Right atrium auricular region (tissue), 2 donors: ENCODE data around the gene REEP1. TPM values are rescaled to one million over a fixed set of nuclear protein-coding genes. Genes with fewer than 3 reads are reported as not detected.

Experiments
- DNase-seq: peaks from one replicate; pipeline ENCODE4 v3.0.0-alpha.2; 2019; ENCODE audit warnings: low spot score
- H3K27ac ChIP-seq, 2 donors: fragments of 200-600 bp; sonication (generic); 1 replicate in 1 of 2; 2 replicates in 1 of 2; pipeline ENCODE4 v1.5.1; 2016 to 2019
- H3K27me3 ChIP-seq, 2 donors: fragments of 200-600 bp; sonication (generic); one replicate each; pipeline versions ENCODE4 v1.5.1 to v1.6.0; 2017 to 2019
- H3K36me3 ChIP-seq: fragments of 200-600 bp; sonication (generic); one replicate; pipeline ENCODE4 v1.5.1; 2016
- H3K4me1 ChIP-seq, 2 donors: fragments of 200-600 bp; sonication (generic); one replicate each; pipeline versions ENCODE4 v1.5.1 to v1.6.0; 2017 to 2019
- H3K4me3 ChIP-seq, 2 donors: fragments of 200-600 bp; sonication (generic); 1 replicate in 1 of 2; 2 replicates in 1 of 2; pipeline ENCODE4 v1.5.1; 2017 to 2019; ENCODE audit warnings: mild to moderate bottlenecking in 1 of 2, moderate library complexity in 1 of 2
- H3K9me3 ChIP-seq, 2 donors: fragments of 200-600 bp; sonication (generic); one replicate each; pipeline ENCODE4 v1.5.1; 2019
- microRNA-seq, 2 donors: library from miRNA; unstranded; fragments of <30 nt; microRNA quantifications; one replicate each; pipeline ENCODE4, GENCODE V29; 2016 to 2017; ENCODE audit warnings: borderline number of aligned reads in 2 of 2, borderline replicate concordance in 1 of 2
- total RNA-seq, 2 donors: library from RNA; depleted of rRNA; stranded (reverse); fragments of >200 nt; gene quantifications; one replicate each; pipeline ENCODE4 v1.1.0, GENCODE V29; 2016
- TF ChIP-seq, protein P1 (sequence below), 2 donors: fragments of 200-600 bp; sonication (generic); IDR thresholded peaks; one replicate each; pipeline ENCODE4 v1.5.1; 2019; ENCODE audit warnings: antibody characterized with exemption in 2 of 2

Gene REEP1
- total RNA-seq, 2 donors from 2014 or later: 29.4 to 34.2 TPM

DNA sequence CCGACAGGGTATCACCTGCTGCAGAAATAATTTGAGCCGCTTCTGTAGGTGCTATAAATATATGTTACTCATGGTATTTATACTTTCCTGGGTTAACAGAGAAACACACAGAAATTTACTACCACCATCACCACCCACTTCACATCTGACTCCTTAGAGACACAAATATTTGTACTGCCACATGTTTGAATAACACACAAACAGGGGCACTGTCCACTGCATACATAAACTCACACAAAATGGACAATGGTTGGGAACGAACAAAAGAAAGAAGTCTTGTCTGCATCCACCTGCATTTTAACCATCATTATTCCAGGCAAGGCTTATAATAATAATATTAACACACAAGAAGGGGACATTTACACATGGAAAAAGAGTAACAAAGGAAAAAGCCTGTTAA lies 166.1 kb downstream of the REEP1 start:
- Histone ChIP-seq H3K4me3 (no peak overlapping the region), H3K27ac (no peak overlapping the region), H3K9me3 (no peaks in the 10 kb centered on the region), H3K36me3 (peaks cover 58% of the 10 kb centered on the region), H3K4me1 (peaks cover 0 to 21% of the 10 kb centered on the region in 2 donors), H3K27me3 (no peaks in the 10 kb centered on the region)
- TF ChIP-seq, protein P1, sequence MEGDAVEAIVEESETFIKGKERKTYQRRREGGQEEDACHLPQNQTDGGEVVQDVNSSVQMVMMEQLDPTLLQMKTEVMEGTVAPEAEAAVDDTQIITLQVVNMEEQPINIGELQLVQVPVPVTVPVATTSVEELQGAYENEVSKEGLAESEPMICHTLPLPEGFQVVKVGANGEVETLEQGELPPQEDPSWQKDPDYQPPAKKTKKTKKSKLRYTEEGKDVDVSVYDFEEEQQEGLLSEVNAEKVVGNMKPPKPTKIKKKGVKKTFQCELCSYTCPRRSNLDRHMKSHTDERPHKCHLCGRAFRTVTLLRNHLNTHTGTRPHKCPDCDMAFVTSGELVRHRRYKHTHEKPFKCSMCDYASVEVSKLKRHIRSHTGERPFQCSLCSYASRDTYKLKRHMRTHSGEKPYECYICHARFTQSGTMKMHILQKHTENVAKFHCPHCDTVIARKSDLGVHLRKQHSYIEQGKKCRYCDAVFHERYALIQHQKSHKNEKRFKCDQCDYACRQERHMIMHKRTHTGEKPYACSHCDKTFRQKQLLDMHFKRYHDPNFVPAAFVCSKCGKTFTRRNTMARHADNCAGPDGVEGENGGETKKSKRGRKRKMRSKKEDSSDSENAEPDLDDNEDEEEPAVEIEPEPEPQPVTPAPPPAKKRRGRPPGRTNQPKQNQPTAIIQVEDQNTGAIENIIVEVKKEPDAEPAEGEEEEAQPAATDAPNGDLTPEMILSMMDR (IDR thresholded peaks at IDR 0.05): no peak
- DNase-seq: no peak

DNA sequence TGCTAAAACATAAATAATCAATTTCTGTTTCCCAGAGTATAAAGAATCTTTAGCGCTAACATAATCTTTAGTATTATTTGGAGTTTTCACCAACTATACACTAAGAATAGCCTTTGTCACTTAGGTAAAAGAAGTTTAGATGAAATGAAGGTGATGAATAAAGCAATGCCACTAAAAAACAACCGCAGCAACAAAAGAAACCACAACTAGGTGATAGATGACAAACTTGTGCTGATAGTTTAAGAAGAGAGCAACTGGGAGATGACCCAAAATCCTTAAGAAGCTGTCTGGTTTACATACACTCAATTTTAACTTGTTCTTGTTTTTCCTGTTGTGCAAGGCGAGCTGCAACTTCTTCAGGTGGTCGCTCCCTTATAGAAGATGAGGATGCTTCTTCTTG lies 167.0 kb downstream of the REEP1 start:
- DNase-seq: no peak
- Histone ChIP-seq H3K9me3 (no peaks in the 10 kb centered on the region), H3K27me3 (no peaks in the 10 kb centered on the region), H3K36me3 (peaks cover 67% of the 10 kb centered on the region), H3K4me1 (peaks cover 0 to 12% of the 10 kb centered on the region in 2 donors), H3K27ac (no peak overlapping the region), H3K4me3 (no peak overlapping the region)
- TF ChIP-seq, protein P1 (IDR thresholded peaks at IDR 0.05): no peak

Small RNA genes lying within 50 kb of the gene (microRNA-seq; reads per million reads assigned to microRNA genes)
- gene MIR4779: 0 reads per million in 2 donors

Other genes with a start within 250 kb of the REEP1 start
- 10 to 100 TPM; 14.1 to 20.6 TPM for gene POLR1A, start 231.7 kb downstream of the REEP1 start, total RNA-seq
- gene PTCD3, start 231.4 kb downstream of the REEP1 start, total RNA-seq: 100 to 1,000 TPM in 1 of 2 donors, 10 to 100 TPM in 1; 39.5 to 153 TPM
- gene IMMT, start 142.2 kb downstream of the REEP1 start, total RNA-seq: 100 to 1,000 TPM; 104 to 177 TPM
- 10 to 100 TPM; 36.0 to 53.5 TPM for gene MRPL35, start 138.2 kb downstream of the REEP1 start, total RNA-seq
- 10 to 100 TPM; 22.3 to 33.1 TPM for gene KDM3A, start 103.7 kb upstream of the REEP1 start, total RNA-seq
- 10 to 100 TPM; 79.7 to 89.1 TPM for gene CHMP3, start 225.8 kb upstream of the REEP1 start, total RNA-seq